ENCODE data around the gene ICE2.

- no peak for TF ChIP-seq POLR2A (IDR thresholded peaks at IDR 0.05)
- no peak for TF ChIP-seq CTCF (IDR thresholded peaks at IDR 0.05)
- TF ChIP-seq POLR2AphosphoS5 (IDR thresholded peaks at IDR 0.05): no peak
- TF ChIP-seq EP300 (IDR thresholded peaks at IDR 0.05): no peak
Measured at GRCh38 chr15:60477916-60478565, 901 bp downstream of the ICE2 start.

Measured in stomach (tissue), 4 donors.